Measurements from ENCODE around the gene IFI16. TPM values are rescaled to one million over a fixed set of nuclear protein-coding genes. Genes with fewer than 3 reads are reported as not detected.
"Not testable (repeated sequence)": the region's sequence is repeated elsewhere in the genome, so short reads cannot be mapped to it uniquely, and the experiment has no call there.

IFI16 gene
- total RNA-seq, 2 experiments from 2014 or later = 300 to 342 TPM

DNA sequence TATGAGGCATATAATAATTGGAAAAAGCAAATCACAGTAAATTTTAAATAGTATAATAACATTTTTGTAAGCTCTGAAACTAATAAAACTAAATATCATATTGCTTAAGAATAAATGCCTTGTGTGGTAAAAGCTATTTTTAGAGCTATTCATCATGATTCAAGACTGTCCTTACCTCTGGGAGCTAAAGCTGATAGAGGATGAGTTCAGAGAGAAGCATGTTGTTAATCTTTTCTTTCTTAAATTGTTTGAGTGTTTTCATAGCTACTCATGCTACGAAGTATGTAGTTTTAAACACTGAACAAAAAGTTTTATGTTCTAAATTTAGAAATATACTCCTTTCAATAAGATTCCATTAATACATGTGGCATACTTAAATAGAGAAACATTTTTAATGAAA lies 30.5 kb downstream of the IFI16 start:
- peaks cover 46% of the 10 kb centered on the region for H3K4me1 Mint-ChIP-seq
- H3K36me3 Mint-ChIP-seq (ENCODE audit: low read depth) = peaks cover 77% of the 10 kb centered on the region
- ChIA-PET POLR2A (no interaction called here), CTCF (interaction anchor here (0.6 to 2.4 kb wide), 5 partner anchors 10 to 724 kb away, joined by 3 to 10 read pairs (median 3); no protein-coding TSS in a partner anchor)
- H3K27ac Mint-ChIP-seq = no peak overlapping the region
- no peak for DNase-seq
- H3K4me3 Mint-ChIP-seq = no peak overlapping the region
- H3K27me3 Mint-ChIP-seq = no peaks in the 10 kb centered on the region
- no peaks in the 10 kb centered on the region for H3K9me3 Mint-ChIP-seq

GRCh38 chr1:159040893-159041724 lies 31.4 kb downstream of the IFI16 start:
- POLR2A ChIA-PET = no interaction called here
- no peak overlapping the region for H3K27ac Mint-ChIP-seq
- no peak overlapping the region for H3K4me3 Mint-ChIP-seq
- peaks cover 47% of the 10 kb centered on the region for H3K4me1 Mint-ChIP-seq
- no peaks in the 10 kb centered on the region for H3K9me3 Mint-ChIP-seq
- no peaks in the 10 kb centered on the region for H3K27me3 Mint-ChIP-seq
- no peak for DNase-seq
- CTCF ChIA-PET = interaction anchor here (0.6 to 2.4 kb wide), 4 partner anchors 11 to 723 kb away, joined by 3 to 10 read pairs (median 5); no protein-coding TSS in a partner anchor
- peaks cover 71% of the 10 kb centered on the region for H3K36me3 Mint-ChIP-seq (ENCODE audit: low read depth)

DNA sequence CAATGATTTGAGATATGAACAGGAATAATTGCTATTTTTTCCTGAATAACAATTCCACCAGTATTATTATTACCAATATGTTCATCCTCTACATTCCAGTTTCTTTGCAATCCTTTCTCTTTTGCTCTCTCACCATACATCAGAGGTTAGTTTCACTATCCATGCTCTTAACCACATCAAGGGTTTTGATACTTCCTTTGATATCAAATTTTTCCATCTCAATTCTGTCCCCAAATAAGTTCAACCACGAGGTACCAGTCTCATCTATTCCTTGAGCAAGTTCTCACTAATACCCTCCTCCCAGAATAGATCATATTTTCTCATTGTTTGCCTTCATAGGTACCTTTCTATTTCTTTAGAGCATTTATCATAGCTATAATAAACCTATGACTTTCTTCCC lies 36.8 kb downstream of the IFI16 start:
- H3K4me1 Mint-ChIP-seq = peaks cover 46% of the 10 kb centered on the region
- H3K9me3 Mint-ChIP-seq, H3K4me3 Mint-ChIP-seq, POLR2A ChIA-PET, DNase-seq, CTCF ChIA-PET, H3K27ac Mint-ChIP-seq, H3K27me3 Mint-ChIP-seq: not testable (repeated sequence)
- H3K36me3 Mint-ChIP-seq (ENCODE audit: low read depth) = peaks cover 66% of the 10 kb centered on the region

GRCh38 chr1:159051436-159051835 lies 41.7 kb downstream of the IFI16 start:
- Mint-ChIP-seq H3K27ac (no peak overlapping the region), H3K27me3 (no peaks in the 10 kb centered on the region), H3K4me3 (no peak overlapping the region), H3K4me1 (peaks cover 53% of the 10 kb centered on the region), H3K36me3 (ENCODE audit: low read depth) (peaks cover 85% of the 10 kb centered on the region), H3K9me3 (no peaks in the 10 kb centered on the region)
- CTCF ChIA-PET = no interaction called here
- no peak for DNase-seq
- POLR2A ChIA-PET = no interaction called here

DNA sequence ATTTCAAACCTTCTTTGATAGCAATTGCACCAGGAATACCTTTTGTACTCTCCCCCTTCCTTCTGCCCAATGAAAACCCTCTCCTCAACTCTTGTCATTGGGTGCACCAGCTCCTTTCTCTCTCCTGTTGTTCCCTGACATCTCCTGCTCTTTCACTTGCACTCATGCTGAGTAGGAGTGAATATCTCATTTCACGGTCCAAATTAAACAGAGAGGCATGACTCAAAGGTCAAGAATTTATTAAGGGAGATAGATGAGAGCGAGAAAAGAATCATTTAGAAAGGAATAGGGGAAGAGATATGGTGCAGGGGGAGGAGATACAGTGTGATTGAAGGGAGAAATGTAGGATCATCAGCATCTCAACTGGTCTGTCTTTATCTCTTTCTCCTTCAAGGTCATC lies 44.7 kb downstream of the IFI16 start:
- CTCF ChIA-PET = no interaction called here
- DNase-seq = no peak
- Mint-ChIP-seq H3K27ac (peak overlapping the region; percentile 37), H3K27me3 (no peaks in the 10 kb centered on the region), H3K4me1 (peaks cover 47% of the 10 kb centered on the region), H3K4me3 (no peak overlapping the region), H3K9me3 (no peaks in the 10 kb centered on the region), H3K36me3 (ENCODE audit: low read depth) (peaks cover 74% of the 10 kb centered on the region)
- POLR2A ChIA-PET = no interaction called here

- peak overlapping the region; percentile 22 for H3K27ac Mint-ChIP-seq
- H3K9me3 Mint-ChIP-seq = no peaks in the 10 kb centered on the region
- no peaks in the 10 kb centered on the region for H3K27me3 Mint-ChIP-seq
- POLR2A ChIA-PET = no interaction called here
- peaks cover 45% of the 10 kb centered on the region for H3K4me1 Mint-ChIP-seq
- DNase-seq = no peak
- no peak overlapping the region for H3K4me3 Mint-ChIP-seq
- CTCF ChIA-PET = interaction anchor here (0.9 kb wide), 1 partner anchor 24 kb away, joined by 3 read pairs; no protein-coding TSS in a partner anchor
- H3K36me3 Mint-ChIP-seq (ENCODE audit: low read depth) = peaks cover 68% of the 10 kb centered on the region
These were observed 45.5 kb downstream of the IFI16 start for GRCh38 chr1:159055181-159055641.

DNA sequence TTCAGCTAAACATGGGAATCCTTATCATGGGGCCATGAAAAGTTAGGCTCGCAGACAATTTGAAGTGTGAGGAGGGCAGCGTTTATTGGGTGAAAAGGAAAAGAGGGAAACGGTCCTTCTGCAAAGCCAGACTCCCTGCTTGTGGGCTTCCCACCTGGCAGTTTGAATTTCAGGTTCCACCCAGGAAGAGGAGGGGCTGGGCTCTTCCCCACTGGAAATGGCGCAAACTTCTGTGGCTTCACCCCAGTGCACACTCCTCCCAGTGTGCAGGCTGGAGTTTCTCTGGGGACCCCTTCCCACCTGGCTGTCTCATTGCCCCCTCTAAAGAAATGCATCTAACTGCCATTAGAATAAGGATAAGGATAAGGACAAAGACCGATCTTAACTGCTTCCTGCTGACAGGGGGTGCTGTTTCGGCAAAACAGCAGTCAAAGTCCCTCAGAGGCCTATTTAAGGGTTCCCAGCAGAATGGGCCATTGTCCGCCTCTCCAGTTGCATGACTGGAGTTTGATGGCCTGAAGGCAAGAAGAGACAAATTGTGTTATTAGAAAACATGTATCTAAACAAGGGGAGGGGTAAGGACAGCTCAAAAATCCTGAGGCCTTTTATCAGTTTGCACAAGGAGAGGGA lies 46.5 kb downstream of the IFI16 start:
- no peak overlapping the region for H3K27ac Mint-ChIP-seq
- no peak for DNase-seq
- no peak overlapping the region for H3K4me3 Mint-ChIP-seq
- H3K9me3 Mint-ChIP-seq = no peaks in the 10 kb centered on the region
- CTCF ChIA-PET = no interaction called here
- peaks cover 59% of the 10 kb centered on the region for H3K36me3 Mint-ChIP-seq (ENCODE audit: low read depth)
- no peaks in the 10 kb centered on the region for H3K27me3 Mint-ChIP-seq
- POLR2A ChIA-PET = no interaction called here
- H3K4me1 Mint-ChIP-seq = peaks cover 38% of the 10 kb centered on the region

- peaks cover 21% of the 10 kb centered on the region for H3K4me1 Mint-ChIP-seq
- DNase-seq = no peak
- POLR2A ChIA-PET = no interaction called here
- H3K27me3 Mint-ChIP-seq = no peaks in the 10 kb centered on the region
- H3K4me3 Mint-ChIP-seq = no peak overlapping the region
- CTCF ChIA-PET = interaction anchor here (1.1 to 1.6 kb wide), 2 partner anchors 10 to 18 kb away, joined by 3 to 4 read pairs; partner anchors contain the start of gene AIM2
- H3K27ac Mint-ChIP-seq = no peak overlapping the region
- no peaks in the 10 kb centered on the region for H3K9me3 Mint-ChIP-seq
- peaks cover 40% of the 10 kb centered on the region for H3K36me3 Mint-ChIP-seq (ENCODE audit: low read depth)
These were observed 49.0 kb downstream of the IFI16 start for GRCh38 chr1:159058751-159059150.

GRCh38 chr1:159065106-159065505 lies 55.4 kb downstream of the IFI16 start:
- DNase-seq = no peak
- no peaks in the 10 kb centered on the region for H3K27me3 Mint-ChIP-seq
- peaks cover 26% of the 10 kb centered on the region for H3K4me1 Mint-ChIP-seq
- CTCF ChIA-PET = interaction anchor here (1.1 kb wide), 1 partner anchor 23 kb away, joined by 5 read pairs; no protein-coding TSS in a partner anchor
- POLR2A ChIA-PET = no interaction called here
- H3K4me3 Mint-ChIP-seq = no peak overlapping the region
- peaks cover 7% of the 10 kb centered on the region for H3K36me3 Mint-ChIP-seq (ENCODE audit: low read depth)
- H3K9me3 Mint-ChIP-seq = no peaks in the 10 kb centered on the region
- no peak overlapping the region for H3K27ac Mint-ChIP-seq

DNA sequence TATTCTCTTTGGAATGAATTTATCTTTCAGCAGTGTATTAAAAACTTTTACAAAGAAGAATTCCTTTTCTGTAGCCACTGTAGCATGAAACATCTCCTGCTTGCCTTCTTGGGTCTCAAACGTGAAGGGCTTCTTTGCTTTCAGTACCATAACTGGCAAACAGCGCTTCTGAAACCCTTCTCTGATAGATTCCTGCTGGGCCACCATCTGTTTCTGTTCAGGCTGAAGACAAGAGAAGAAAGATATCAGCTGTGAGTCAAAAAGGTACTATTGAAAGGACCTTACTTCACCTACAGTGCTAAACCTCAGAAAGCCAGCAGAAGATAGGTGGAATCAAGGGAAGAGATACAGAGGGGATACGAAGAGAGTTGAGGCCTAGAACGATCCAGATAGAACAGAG lies 56.4 kb downstream of the IFI16 start:
- CTCF ChIA-PET = interaction anchor here (1.0 kb wide), 1 partner anchor 13 kb away, joined by 3 read pairs; no protein-coding TSS in a partner anchor
- POLR2A ChIA-PET = no interaction called here
- Mint-ChIP-seq H3K4me3 (no peak overlapping the region), H3K9me3 (no peaks in the 10 kb centered on the region), H3K27me3 (no peaks in the 10 kb centered on the region), H3K36me3 (ENCODE audit: low read depth) (peaks cover 7% of the 10 kb centered on the region), H3K4me1 (peaks cover 26% of the 10 kb centered on the region), H3K27ac (no peak overlapping the region)
- DNase-seq = no peak

DNA sequence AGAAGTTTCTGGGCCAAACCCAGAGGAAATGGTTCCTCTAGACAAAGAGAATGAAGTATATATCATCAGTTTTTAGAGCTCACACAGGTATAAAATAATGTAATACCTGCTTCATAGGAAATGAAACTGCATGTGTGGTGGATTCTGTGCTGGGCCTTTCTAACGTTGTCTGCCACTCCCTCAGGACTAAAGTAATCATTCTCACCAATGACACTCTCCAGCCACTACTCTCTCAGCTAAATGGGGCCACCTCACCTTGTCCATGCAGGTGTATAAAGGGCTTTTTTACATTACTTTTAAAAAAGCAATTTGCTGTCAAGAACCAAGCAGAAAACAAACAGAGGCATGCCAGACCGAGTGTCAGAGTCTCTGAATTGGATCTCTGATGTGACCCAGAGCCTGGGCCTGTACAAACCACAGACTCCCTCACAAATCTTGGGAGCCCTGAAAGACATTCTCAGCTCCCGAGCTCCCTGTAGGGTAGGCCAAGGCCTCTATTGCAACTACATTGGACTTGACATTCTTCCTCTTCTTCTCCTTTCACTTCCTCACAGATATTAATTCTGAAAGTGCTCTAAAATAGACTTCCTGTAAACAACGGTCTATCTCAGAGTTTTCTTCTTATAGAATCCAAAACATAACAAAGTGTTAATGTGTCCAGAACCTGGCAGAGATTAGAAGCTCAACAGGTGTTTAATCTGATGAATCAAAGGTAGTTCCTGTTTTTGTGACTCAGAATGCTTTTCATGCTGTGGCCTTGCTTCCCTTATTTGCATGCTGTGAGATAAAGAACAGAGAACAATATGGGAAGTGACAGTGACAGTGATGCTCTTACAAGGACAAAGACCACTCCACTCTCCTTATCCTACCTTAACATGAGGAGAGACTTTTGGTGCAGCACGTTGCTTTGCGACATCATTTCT lies 58.3 kb downstream of the IFI16 start:
- DNase-seq = no peak
- Mint-ChIP-seq H3K4me3 (peak overlapping the region; percentile 73), H3K9me3 (no peaks in the 10 kb centered on the region), H3K4me1 (peaks cover 36% of the 10 kb centered on the region), H3K27ac (peak overlapping the region; percentile 99), H3K36me3 (ENCODE audit: low read depth) (peaks cover 3% of the 10 kb centered on the region), H3K27me3 (no peaks in the 10 kb centered on the region)
- CTCF ChIA-PET = interaction anchor here (1.0 to 1.8 kb wide), 4 partner anchors 8 to 70 kb away, joined by 3 to 9 read pairs (median 6); partner anchors contain the start of gene AIM2
- POLR2A ChIA-PET = interaction anchor here (0.6 to 1.6 kb wide), 5 partner anchors 8 to 619 kb away, joined by 3 to 7 read pairs (median 5); partner anchors contain the start of gene AIM2

DNA sequence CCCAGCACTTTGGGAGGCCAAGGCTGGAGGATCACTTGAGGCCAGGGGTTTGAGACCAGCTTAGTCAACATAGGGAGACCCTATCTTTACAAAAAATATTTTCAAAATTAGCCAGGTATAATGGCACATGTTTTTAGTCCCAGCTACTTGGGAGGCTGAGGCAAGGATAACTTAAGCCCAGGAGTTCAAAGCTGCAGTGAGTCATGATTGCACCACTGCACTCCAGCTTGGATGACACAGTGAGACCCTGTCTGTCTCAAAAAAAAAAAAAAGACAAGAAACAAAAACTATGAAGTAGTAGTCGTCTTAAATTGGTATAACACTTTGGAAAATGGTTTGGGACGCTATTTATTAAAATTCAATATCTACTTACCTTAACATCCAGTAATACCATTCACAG lies 59.2 kb downstream of the IFI16 start:
- peak overlapping the region; percentile 28 for H3K27ac Mint-ChIP-seq
- ChIA-PET CTCF (interaction anchor here (0.6 to 1.8 kb wide), 6 partner anchors 8 to 71 kb away, joined by 3 to 9 read pairs (median 4); partner anchors contain the start of gene AIM2), POLR2A (interaction anchor here (0.6 to 0.8 kb wide), 3 partner anchors 56 to 618 kb away, joined by 3 to 7 read pairs (median 5); no protein-coding TSS in a partner anchor)
- no peaks in the 10 kb centered on the region for H3K36me3 Mint-ChIP-seq (ENCODE audit: low read depth)
- peaks cover 39% of the 10 kb centered on the region for H3K4me1 Mint-ChIP-seq
- no peaks in the 10 kb centered on the region for H3K27me3 Mint-ChIP-seq
- H3K4me3 Mint-ChIP-seq = no peak overlapping the region
- no peak for DNase-seq
- no peaks in the 10 kb centered on the region for H3K9me3 Mint-ChIP-seq
